DOHH2 (cell line): ENCODE data around the gene ADAMTS12.

Source experiments
- H3F3A ChIP-seq: fragments of 200-600 bp; sonication (generic), shearing (Covaris generic); 2 replicates; pipeline ENCODE4 v1.6.0; 2016; ENCODE audit warnings: antibody characterized with exemption, mild to moderate bottlenecking; ENCODE audit not compliant: control insufficient read depth, insufficient read depth
- H3K27ac ChIP-seq: fragments of 200-600 bp; sonication (generic); 2 replicates; pipeline ENCODE4 v1.5.1; 2014; ENCODE audit warnings: low read depth, mild to moderate bottlenecking, low read length, moderate library complexity
- H3K27me3 ChIP-seq: fragments of 200-600 bp; sonication (generic); 2 replicates; pipeline ENCODE4 v1.6.1; 2014; ENCODE audit warnings: mild to moderate bottlenecking, low read length, mixed read lengths; ENCODE audit not compliant: control insufficient read depth
- H3K36me3 ChIP-seq: fragments of 200-600 bp; sonication (generic); 2 replicates; pipeline ENCODE4 v1.6.1; 2014; ENCODE audit warnings: mild to moderate bottlenecking, low read length, moderate library complexity, mixed read lengths; ENCODE audit not compliant: control insufficient read depth
- H3K4me1 ChIP-seq: fragments of 200-600 bp; sonication (generic); 2 replicates; pipeline ENCODE4 v1.6.1; 2014; ENCODE audit warnings: mild to moderate bottlenecking, low read length, mixed read lengths; ENCODE audit not compliant: control insufficient read depth
- H3K4me2 ChIP-seq: fragments of 200-600 bp; sonication (generic); 2 replicates; pipeline ENCODE4 v1.6.0; 2014; ENCODE audit warnings: mild to moderate bottlenecking, low read length, moderate library complexity
- H3K4me3 ChIP-seq: fragments of 200-600 bp; sonication (generic); 2 replicates; pipeline ENCODE4 v1.5.1; 2014; ENCODE audit warnings: mild to moderate bottlenecking, low read length, mixed read lengths
- H3K79me2 ChIP-seq: fragments of 200-600 bp; sonication (generic); 2 replicates; pipeline ENCODE4 v1.6.1; 2014; ENCODE audit warnings: mild to moderate bottlenecking, low read length, mixed read lengths; ENCODE audit not compliant: control insufficient read depth
- H3K9me2 ChIP-seq: fragments of 200-600 bp; sonication (generic); replicated peaks from 2 replicates; pipeline ENCODE4 v1.6.1; 2014; ENCODE audit warnings: mild to moderate bottlenecking, low read length, mixed read lengths; ENCODE audit not compliant: control insufficient read depth
- H3K9me3 ChIP-seq: fragments of 200-600 bp; sonication (generic); 2 replicates; pipeline ENCODE4 v1.6.1; 2014; ENCODE audit warnings: antibody characterized with exemption, low read length, mixed read lengths; ENCODE audit not compliant: control insufficient read depth, insufficient read depth
- H4K20me1 ChIP-seq: fragments of 200-600 bp; sonication (generic); 2 replicates; pipeline ENCODE4 v1.6.0; 2014; ENCODE audit warnings: low read depth, mild to moderate bottlenecking, antibody characterized with exemption, low read length, moderate library complexity; ENCODE audit not compliant: control insufficient read depth, insufficient read depth
- EZH2phosphoT487 ChIP-seq: fragments of 200-600 bp; sonication (generic); IDR thresholded peaks from 2 replicates; pipeline ENCODE4 v1.6.1; 2017; ENCODE audit warnings: borderline replicate concordance, mild to moderate bottlenecking, antibody characterized with exemption, low read length, moderate library complexity, mixed read lengths
- TF ChIP-seq, protein P1 (sequence below): fragments of 200-600 bp; sonication (generic); IDR thresholded peaks from one replicate; pipeline ENCODE4 v1.5.1; 2014; ENCODE audit warnings: antibody characterized with exemption, mild to moderate bottlenecking, low read depth, low read length; ENCODE audit not compliant: poor library complexity, severe bottlenecking

The ADAMTS12 gene

DNA sequence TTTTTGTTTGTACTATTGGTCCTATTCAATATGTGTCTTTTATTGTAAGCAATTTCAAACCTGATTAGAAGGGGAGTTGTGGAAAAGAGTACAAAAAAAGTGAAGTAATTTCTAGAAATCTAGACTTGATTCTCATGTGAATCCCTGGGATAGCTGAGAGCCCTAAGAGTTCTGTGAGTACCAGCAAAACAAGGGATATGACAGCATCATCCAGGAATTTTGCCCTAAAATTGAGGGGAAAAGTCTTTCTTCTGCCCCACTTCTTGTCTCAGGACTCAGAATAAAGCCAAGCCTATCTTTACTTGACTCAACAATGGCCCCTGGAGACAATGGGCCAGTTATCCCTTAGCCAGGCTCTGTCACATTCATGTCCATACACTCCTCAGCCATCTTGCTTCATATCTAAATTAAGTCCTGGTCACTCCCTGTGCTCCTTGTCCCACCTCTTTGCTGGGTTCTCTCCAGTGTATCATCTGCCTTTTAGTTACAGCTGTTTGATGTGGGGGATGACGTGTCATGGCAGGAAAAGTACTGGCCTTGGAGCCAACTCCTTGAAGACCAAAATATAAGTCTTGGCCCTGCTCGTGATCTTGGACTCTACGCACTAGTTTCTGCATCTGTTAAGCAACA, 81.2 kb downstream of the ADAMTS12 start:
- Histone ChIP-seq H3K9me3 (no peaks in the 10 kb centered on the region), H3F3A (no peaks in the 10 kb centered on the region), H3K9me2 (no peaks in the 10 kb centered on the region), H3K27ac (no peak overlapping the region), H4K20me1 (no peaks in the 10 kb centered on the region), H3K79me2 (no peaks in the 10 kb centered on the region), H3K36me3 (no peaks in the 10 kb centered on the region), H3K27me3 (no peaks in the 10 kb centered on the region), H3K4me1 (no peaks in the 10 kb centered on the region), H3K4me2 (no peak overlapping the region), H3K4me3 (no peak overlapping the region)
- TF ChIP-seq EZH2phosphoT487, result no peak

DNA sequence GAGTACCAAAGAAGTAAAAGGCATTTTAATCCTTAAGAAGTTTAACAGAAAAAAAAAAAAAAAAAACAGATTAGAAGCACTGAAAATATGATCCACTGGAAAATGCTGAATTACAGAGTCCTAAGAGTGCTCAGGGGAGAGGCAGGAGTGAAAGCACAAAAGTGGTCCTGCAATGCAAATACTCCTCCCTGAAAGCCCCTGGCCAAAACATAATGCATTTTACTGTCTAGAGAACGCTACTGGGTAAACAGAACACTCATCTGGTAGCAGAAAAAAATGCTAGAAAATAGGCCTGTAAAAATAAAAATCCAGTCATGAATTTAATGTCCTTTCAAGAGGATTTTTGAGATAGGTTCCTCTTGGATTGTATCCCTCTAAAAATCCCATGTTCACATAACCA, 81.9 kb downstream of the ADAMTS12 start:
- H4K20me1 ChIP-seq, result no peaks in the 10 kb centered on the region
- no peaks in the 10 kb centered on the region for H3K9me3 ChIP-seq
- H3K4me3 ChIP-seq, result no peak overlapping the region
- H3K36me3 ChIP-seq, result no peaks in the 10 kb centered on the region
- TF ChIP-seq, protein P1, sequence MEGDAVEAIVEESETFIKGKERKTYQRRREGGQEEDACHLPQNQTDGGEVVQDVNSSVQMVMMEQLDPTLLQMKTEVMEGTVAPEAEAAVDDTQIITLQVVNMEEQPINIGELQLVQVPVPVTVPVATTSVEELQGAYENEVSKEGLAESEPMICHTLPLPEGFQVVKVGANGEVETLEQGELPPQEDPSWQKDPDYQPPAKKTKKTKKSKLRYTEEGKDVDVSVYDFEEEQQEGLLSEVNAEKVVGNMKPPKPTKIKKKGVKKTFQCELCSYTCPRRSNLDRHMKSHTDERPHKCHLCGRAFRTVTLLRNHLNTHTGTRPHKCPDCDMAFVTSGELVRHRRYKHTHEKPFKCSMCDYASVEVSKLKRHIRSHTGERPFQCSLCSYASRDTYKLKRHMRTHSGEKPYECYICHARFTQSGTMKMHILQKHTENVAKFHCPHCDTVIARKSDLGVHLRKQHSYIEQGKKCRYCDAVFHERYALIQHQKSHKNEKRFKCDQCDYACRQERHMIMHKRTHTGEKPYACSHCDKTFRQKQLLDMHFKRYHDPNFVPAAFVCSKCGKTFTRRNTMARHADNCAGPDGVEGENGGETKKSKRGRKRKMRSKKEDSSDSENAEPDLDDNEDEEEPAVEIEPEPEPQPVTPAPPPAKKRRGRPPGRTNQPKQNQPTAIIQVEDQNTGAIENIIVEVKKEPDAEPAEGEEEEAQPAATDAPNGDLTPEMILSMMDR, result no peak
- TF ChIP-seq EZH2phosphoT487, result no peak
- H3K9me2 ChIP-seq, result no peaks in the 10 kb centered on the region
- no peak overlapping the region for H3K4me2 ChIP-seq
- H3K4me1 ChIP-seq, result no peaks in the 10 kb centered on the region
- no peak overlapping the region for H3K27ac ChIP-seq
- H3F3A ChIP-seq, result no peaks in the 10 kb centered on the region
- H3K79me2 ChIP-seq, result no peaks in the 10 kb centered on the region
- peaks cover 2% of the 10 kb centered on the region; the same call in 1 of the 2 replicates for H3K27me3 ChIP-seq

DNA sequence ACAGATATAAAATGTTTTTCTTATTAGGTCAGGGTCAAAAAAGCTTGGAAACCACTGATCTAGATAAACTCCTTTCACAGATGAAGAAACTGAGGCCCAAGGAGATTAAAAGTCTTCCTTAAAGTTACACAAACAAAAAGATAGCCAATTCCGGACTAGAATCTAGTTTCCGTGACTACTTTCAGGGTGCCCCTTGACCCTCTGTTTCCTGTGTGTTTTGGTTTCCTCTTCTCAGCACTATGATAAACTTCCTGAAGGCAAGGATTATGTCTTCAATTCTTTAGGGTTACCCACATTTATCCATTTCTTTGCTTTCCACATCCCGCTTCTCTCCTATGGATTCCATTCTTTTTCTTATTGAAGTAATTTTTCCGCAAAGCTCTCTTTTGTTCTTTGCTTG, 83.1 kb downstream of the ADAMTS12 start:
- no peaks in the 10 kb centered on the region for H3K9me2 ChIP-seq
- H3K4me1 ChIP-seq, result no peaks in the 10 kb centered on the region
- peaks cover 2% of the 10 kb centered on the region; the same call in 1 of the 2 replicates for H3K27me3 ChIP-seq
- no peak overlapping the region for H3K4me3 ChIP-seq
- TF ChIP-seq, protein P1, result no peak
- TF ChIP-seq EZH2phosphoT487, result no peak
- H4K20me1 ChIP-seq, result no peaks in the 10 kb centered on the region
- no peaks in the 10 kb centered on the region for H3K79me2 ChIP-seq
- no peaks in the 10 kb centered on the region for H3K9me3 ChIP-seq
- no peak overlapping the region for H3K27ac ChIP-seq
- no peak overlapping the region for H3K4me2 ChIP-seq
- no peaks in the 10 kb centered on the region for H3F3A ChIP-seq
- H3K36me3 ChIP-seq, result no peaks in the 10 kb centered on the region

DNA sequence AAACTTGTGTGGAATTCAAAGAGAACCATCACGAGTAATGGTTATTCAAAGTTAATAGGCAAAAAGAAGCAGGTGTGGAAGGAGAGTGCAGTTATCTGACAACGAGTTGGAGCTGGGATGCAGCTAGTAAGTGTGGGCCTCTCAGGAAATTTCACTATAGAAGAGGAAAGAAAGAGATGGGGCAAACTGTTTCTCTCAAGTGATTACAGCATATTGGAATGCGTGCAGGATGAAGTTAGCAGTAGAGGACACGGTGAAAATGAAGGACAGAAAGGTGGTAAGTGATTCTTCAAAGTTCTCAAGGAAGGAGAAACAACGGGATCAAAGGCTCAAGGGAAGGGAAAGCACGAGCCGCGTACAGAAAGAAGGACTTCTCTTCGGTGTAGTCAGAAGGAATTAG, 84.0 kb downstream of the ADAMTS12 start:
- H3K4me2 ChIP-seq, result no peak overlapping the region
- H3K4me3 ChIP-seq, result no peak overlapping the region
- H3K4me1 ChIP-seq, result no peaks in the 10 kb centered on the region
- H3K36me3 ChIP-seq, result no peaks in the 10 kb centered on the region
- H3K9me3 ChIP-seq, result no peaks in the 10 kb centered on the region
- no peaks in the 10 kb centered on the region for H3K9me2 ChIP-seq
- no peak overlapping the region for H3K27ac ChIP-seq
- TF ChIP-seq EZH2phosphoT487, result no peak
- TF ChIP-seq, protein P1, result no peak
- H3F3A ChIP-seq, result no peaks in the 10 kb centered on the region
- no peaks in the 10 kb centered on the region for H4K20me1 ChIP-seq
- peaks cover 2% of the 10 kb centered on the region; the same call in 1 of the 2 replicates for H3K27me3 ChIP-seq
- no peaks in the 10 kb centered on the region for H3K79me2 ChIP-seq
